SK-N-SH (cell line): Measurements from ENCODE around the gene PTGES3. TPM values are rescaled to one million over a fixed set of nuclear protein-coding genes. Genes with fewer than 3 reads are reported as not detected.

Source experiments
- CTCF ChIA-PET: fragments of 300-600, 350-600 bp; formaldehyde crosslinking; extraction: SDS; loops from one replicate; lab custom pipeline; 2021; lab: Yijun Ruan, JAX
- POLR2A ChIA-PET: fragments of 350-600 bp; sonication (Branson Sonifier 250); formaldehyde crosslinking; extraction: SDS; loops from one replicate; lab custom pipeline; 2020; ENCODE audit warnings: antibody characterized with exemption, inconsistent platforms; lab: Yijun Ruan, JAX
- DNase-seq: peaks from one replicate; pipeline ENCODE4 v3.0.0; 2012
- H2AFZ ChIP-seq: fragments of 200-600 bp; sonication (generic); 2 replicates; pipeline ENCODE4 v1.8.1; 2016; ENCODE audit warnings: antibody characterized with exemption, mild to moderate bottlenecking, low read depth
- H3F3A ChIP-seq: fragments of 200-600 bp; sonication (generic); replicated peaks from 2 replicates; pipeline ENCODE3; 2016; ENCODE audit warnings: antibody characterized with exemption, mild to moderate bottlenecking; ENCODE audit not compliant: insufficient read depth
- H3K27ac ChIP-seq, 2 experiments: fragments of 200-500 bp in 1 of 2; fragments of 200-600 bp in 1 of 2; sonication (Bioruptor generic) in 1 of 2; sonication (generic), shearing (Covaris generic) in 1 of 2; 2 replicates each; pipeline versions ENCODE4 v1.5.1 to v1.6.1; 2014 to 2016; ENCODE audit warnings: low read depth in 2 of 2, inconsistent platforms in 1 of 2, low read length in 1 of 2, mild to moderate bottlenecking in 1 of 2, mixed read lengths in 1 of 2
- H3K27me3 ChIP-seq: fragments of 200-600 bp; sonication (generic), shearing (Covaris generic); 2 replicates; pipeline ENCODE4 v1.6.1; 2016; ENCODE audit warnings: mixed run types; ENCODE audit not compliant: insufficient read depth
- H3K36me3 ChIP-seq, 2 experiments: fragments of 200-500 bp in 1 of 2; fragments of 200-600 bp in 1 of 2; sonication (Bioruptor generic) in 1 of 2; sonication (generic) in 1 of 2; replicated peaks in 1 of 2; 2 replicates each; pipeline versions ENCODE3 to v1.5.1; 2014 to 2016; ENCODE audit warnings: low read length in 1 of 2, mild to moderate bottlenecking in 1 of 2; ENCODE audit not compliant: insufficient read depth in 2 of 2, control insufficient read depth in 1 of 2
- H3K4me1 ChIP-seq, 2 experiments: fragments of 200-500 bp in 1 of 2; fragments of 200-600 bp in 1 of 2; sonication (Bioruptor generic) in 1 of 2; sonication (generic), shearing (Covaris generic) in 1 of 2; 2 replicates each; pipeline versions ENCODE4 v1.5.1 to v1.6.1; 2014 to 2016; ENCODE audit warnings: low read depth in 1 of 2, low read length in 1 of 2, mixed run types in 1 of 2; ENCODE audit not compliant: insufficient read depth in 2 of 2, control insufficient read depth in 1 of 2
- H3K4me2 ChIP-seq: fragments of 200-600 bp; sonication (generic), shearing (Covaris generic); 2 replicates; pipeline ENCODE4 v1.6.1; 2017; ENCODE audit warnings: mixed run types
- H3K4me3 ChIP-seq, 2 experiments: fragments of 200-500 bp in 1 of 2; fragments of 200-600 bp in 1 of 2; sonication (Bioruptor generic) in 1 of 2; sonication (generic), shearing (Covaris generic) in 1 of 2; 2 replicates each; pipeline versions ENCODE4 v1.5.1 to v1.8.1; 2014 to 2016; ENCODE audit warnings: low read depth in 2 of 2, inconsistent platforms in 1 of 2, low read length in 1 of 2, mild to moderate bottlenecking in 1 of 2, mixed read lengths in 1 of 2, moderate library complexity in 1 of 2
- H3K79me2 ChIP-seq: fragments of 200-600 bp; sonication (generic); 2 replicates; pipeline ENCODE4 v1.8.1; 2017; ENCODE audit warnings: mild to moderate bottlenecking; ENCODE audit not compliant: insufficient read depth
- H3K9ac ChIP-seq: fragments of 200-600 bp; sonication (generic); 2 replicates; pipeline ENCODE4 v1.6.1; 2017; ENCODE audit warnings: mixed run types
- H3K9me2 ChIP-seq: fragments of 200-600 bp; sonication (generic); 2 replicates; pipeline ENCODE4 v1.6.1; 2017; ENCODE audit warnings: mixed run types
- H3K9me3 ChIP-seq: fragments of 200-600 bp; sonication (generic); 2 replicates; pipeline ENCODE4 v1.6.1; 2017; ENCODE audit warnings: mixed run types, mild to moderate bottlenecking, moderate library complexity
- H4K20me1 ChIP-seq: fragments of 200-600 bp; sonication (generic); 2 replicates; pipeline ENCODE4 v1.6.1; 2017; ENCODE audit warnings: mild to moderate bottlenecking, mixed run types; ENCODE audit not compliant: insufficient read depth
- FOSL2 ChIP-seq: IDR thresholded peaks from 2 replicates; pipeline ENCODE4 v1.4.0; 2012; ENCODE audit warnings: low read depth, mild to moderate bottlenecking, moderate library complexity, borderline replicate concordance
- FOXM1 ChIP-seq: IDR thresholded peaks from 2 replicates; pipeline ENCODE4 v1.4.0; 2012; ENCODE audit warnings: low read depth, mild to moderate bottlenecking
- GATA2 ChIP-seq: sonication (generic); formaldehyde crosslinking; IDR thresholded peaks from 2 replicates; pipeline ENCODE4 v1.5.0; 2020; ENCODE audit warnings: mild to moderate bottlenecking, missing genetic modification reagents
- JUND ChIP-seq: IDR thresholded peaks from 2 replicates; pipeline ENCODE4 v1.4.0; 2012
- MXI1 ChIP-seq: IDR thresholded peaks from 2 replicates; pipeline ENCODE4 v1.6.1; 2012; ENCODE audit warnings: mild to moderate bottlenecking, low read depth, low read length, improper control_type of control experiment
- NFIC ChIP-seq: IDR thresholded peaks from 2 replicates; pipeline ENCODE4 v1.4.0; 2012; ENCODE audit warnings: borderline replicate concordance
- NRF1 ChIP-seq: IDR thresholded peaks from 2 replicates; pipeline ENCODE4 v1.6.1; 2012; ENCODE audit warnings: low read depth, mild to moderate bottlenecking, low read length
- SIN3A ChIP-seq: IDR thresholded peaks from 2 replicates; pipeline ENCODE4 v1.6.1; 2012; ENCODE audit warnings: low read depth, mild to moderate bottlenecking, low read length, moderate library complexity, borderline replicate concordance
- TAF1 ChIP-seq: IDR thresholded peaks from 2 replicates; pipeline ENCODE4 v1.6.1; 2012; ENCODE audit warnings: low read depth, mild to moderate bottlenecking, low read length, moderate library complexity, borderline replicate concordance
- TCF12 ChIP-seq: IDR thresholded peaks from 2 replicates; pipeline ENCODE4 v1.4.0; 2012
- TEAD4 ChIP-seq: IDR thresholded peaks from 2 replicates; pipeline ENCODE4 v1.4.0; 2012; ENCODE audit warnings: mild to moderate bottlenecking, borderline replicate concordance; ENCODE audit not compliant: insufficient read depth
- YY1 ChIP-seq: IDR thresholded peaks from 2 replicates; pipeline ENCODE4 v1.4.0; 2012; ENCODE audit warnings: low read depth, mild to moderate bottlenecking
- WGBS: methylation state at CpG from one replicate; pipeline ENCODE4 v1.1.6; 2017; ENCODE audit warnings: low lambda C conversion rate; 5-methylcytosine and 5-hydroxymethylcytosine counted together
- polyA plus RNA-seq, 3 experiments: library from polyadenylated mRNA; depleted of rRNA; stranded (reverse); fragments of >200 nt; gene quantifications; 2 replicates each; pipeline ENCODE4 v1.2.3, GENCODE V29; 2012
- TF ChIP-seq, protein P1 (sequence below): fragments of 150-350 bp; IDR thresholded peaks from 2 replicates; pipeline ENCODE4 v1.6.1; 2016; ENCODE audit warnings: mild to moderate bottlenecking, low read depth, low read length
- TF ChIP-seq, protein P2 (sequence below): IDR thresholded peaks from 2 replicates; pipeline ENCODE4; 2012
- TF ChIP-seq, protein P3 (sequence below): IDR thresholded peaks from 2 replicates; pipeline ENCODE4 v1.4.0; 2012; ENCODE audit warnings: low read depth
- TF ChIP-seq, protein P4 (sequence below): IDR thresholded peaks from 2 replicates; pipeline ENCODE4 v1.4.0; 2012; ENCODE audit warnings: low read depth, borderline replicate concordance

Gene PTGES3
- polyA plus RNA-seq, 1 of the 3 experiments (the other 2 are of a cell fraction): 38.9 TPM

- ChIA-PET POLR2A (interaction anchor here (1.5 kb wide), 1 partner anchor 8 kb away, joined by 8 read pairs; the partner anchor contains the start of gene NACA), CTCF (no interaction called here)
- 93% methylated on average over 4 of the region's 4 CpGs for WGBS
- Histone ChIP-seq H3K9me2 (no peaks in the 10 kb centered on the region), H3K9ac (no peak overlapping the region), H3K27ac (no peak overlapping the region), H4K20me1 (peaks cover 81% of the 10 kb centered on the region), H3K4me3 (no peak overlapping the region), H3K9me3 (no peaks in the 10 kb centered on the region), H3F3A (peaks cover 36% of the 10 kb centered on the region), H3K27me3 (no peaks in the 10 kb centered on the region), H3K36me3 (peaks cover 54 to 73% of the 10 kb centered on the region in 2 experiments), H3K79me2 (peaks cover 69% of the 10 kb centered on the region), H3K4me2 (no peak overlapping the region), H2AFZ (no peak overlapping the region), H3K4me1 (peaks cover 13 to 14% of the 10 kb centered on the region in 2 experiments)
- DNase-seq: no peak
- TF ChIP-seq YY1 (no peak), NFIC (no peak), JUND (no peak), GATA2 (CRISPR knock-in tag) (no peak), FOXM1 (no peak), NRF1 (no peak), MXI1 (no peak), TCF12 (no peak), FOSL2 (no peak), TAF1 (no peak), SIN3A (no peak), TEAD4 (no peak)
- TF ChIP-seq, protein P1, sequence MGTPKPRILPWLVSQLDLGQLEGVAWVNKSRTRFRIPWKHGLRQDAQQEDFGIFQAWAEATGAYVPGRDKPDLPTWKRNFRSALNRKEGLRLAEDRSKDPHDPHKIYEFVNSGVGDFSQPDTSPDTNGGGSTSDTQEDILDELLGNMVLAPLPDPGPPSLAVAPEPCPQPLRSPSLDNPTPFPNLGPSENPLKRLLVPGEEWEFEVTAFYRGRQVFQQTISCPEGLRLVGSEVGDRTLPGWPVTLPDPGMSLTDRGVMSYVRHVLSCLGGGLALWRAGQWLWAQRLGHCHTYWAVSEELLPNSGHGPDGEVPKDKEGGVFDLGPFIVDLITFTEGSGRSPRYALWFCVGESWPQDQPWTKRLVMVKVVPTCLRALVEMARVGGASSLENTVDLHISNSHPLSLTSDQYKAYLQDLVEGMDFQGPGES: no peak
- TF ChIP-seq, protein P2, sequence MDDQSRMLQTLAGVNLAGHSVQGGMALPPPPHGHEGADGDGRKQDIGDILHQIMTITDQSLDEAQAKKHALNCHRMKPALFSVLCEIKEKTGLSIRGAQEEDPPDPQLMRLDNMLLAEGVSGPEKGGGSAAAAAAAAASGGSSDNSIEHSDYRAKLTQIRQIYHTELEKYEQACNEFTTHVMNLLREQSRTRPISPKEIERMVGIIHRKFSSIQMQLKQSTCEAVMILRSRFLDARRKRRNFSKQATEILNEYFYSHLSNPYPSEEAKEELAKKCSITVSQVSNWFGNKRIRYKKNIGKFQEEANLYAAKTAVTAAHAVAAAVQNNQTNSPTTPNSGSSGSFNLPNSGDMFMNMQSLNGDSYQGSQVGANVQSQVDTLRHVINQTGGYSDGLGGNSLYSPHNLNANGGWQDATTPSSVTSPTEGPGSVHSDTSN: no peak
- TF ChIP-seq, protein P3, sequence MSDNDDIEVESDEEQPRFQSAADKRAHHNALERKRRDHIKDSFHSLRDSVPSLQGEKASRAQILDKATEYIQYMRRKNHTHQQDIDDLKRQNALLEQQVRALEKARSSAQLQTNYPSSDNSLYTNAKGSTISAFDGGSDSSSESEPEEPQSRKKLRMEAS: no peak
- TF ChIP-seq, protein P4, sequence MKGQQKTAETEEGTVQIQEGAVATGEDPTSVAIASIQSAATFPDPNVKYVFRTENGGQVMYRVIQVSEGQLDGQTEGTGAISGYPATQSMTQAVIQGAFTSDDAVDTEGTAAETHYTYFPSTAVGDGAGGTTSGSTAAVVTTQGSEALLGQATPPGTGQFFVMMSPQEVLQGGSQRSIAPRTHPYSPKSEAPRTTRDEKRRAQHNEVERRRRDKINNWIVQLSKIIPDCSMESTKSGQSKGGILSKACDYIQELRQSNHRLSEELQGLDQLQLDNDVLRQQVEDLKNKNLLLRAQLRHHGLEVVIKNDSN: no peak
Observed at GRCh38 chr12:56716933-56717880, 29.1 kb upstream of the PTGES3 start.
